ENCODE data around the gene ITGB4. TPM values are rescaled to one million over a fixed set of nuclear protein-coding genes. Genes with fewer than 3 reads are reported as not detected.
A peak's percentile ranks its signal among the peaks of the same experiment; 100 is the strongest.

The ITGB4 gene
- total and polyA plus RNA-seq, 12 donors, result 4.6 to 17.0 (median 9.0) TPM

GRCh38 chr17:75783803-75784472 lies 62.7 kb downstream of the ITGB4 start:
- Histone ChIP-seq H3K4me3 (peak overlapping the region in 9 of 10 donors; percentile 29 to 74 (median 68)), H3K9me3 (no peaks in the 10 kb centered on the region), H3K27ac (peak overlapping the region; percentile 97 to 100 (median 99)), H3K27me3 (no peaks in the 10 kb centered on the region), H3K36me3 (peaks cover 0 to 4% (median 1%) of the 10 kb centered on the region in 9 donors), H3K4me1 (peaks cover 7 to 67% (median 40%) of the 10 kb centered on the region in 9 donors)
- intact Hi-C loops (cut with DNase I), result loop anchor here in 4 of 10 donors (1.0 to 5.0 kb wide), 6 partner anchors 71 to 483 kb away; partner anchors contain the start of genes WBP2 (in 4 of the 4), TRIM47 (in 1 of the 4) and UBALD2 (in 1 of the 4)
- no peak for DNase-seq
- peak in 4 of 8 donors; percentile 0 to 1 (median 0) for ATAC-seq
- WGBS, 2 donors, result 57 to 60% methylated on average over 20 of the region's 20 CpGs
- no peak for TF ChIP-seq CTCF (IDR thresholded peaks at IDR 0.05)

- Histone ChIP-seq H3K27ac (peak within 1 kb of the TSS; percentile 97 to 100 (median 99)), H3K36me3 (no peaks in the 10 kb centered on the region), H3K4me3 (peak within 1 kb of the TSS; percentile 51 to 78 (median 70)), H3K4me1 (peaks cover 7 to 73% (median 39%) of the 10 kb centered on the region in 9 donors), H3K27me3 (no peaks in the 10 kb centered on the region), H3K9me3 (no peaks in the 10 kb centered on the region)
- intact Hi-C loops (cut with DNase I), result loop anchor here in 4 of 10 donors (1.0 to 5.0 kb wide), 7 partner anchors 43 to 483 kb away; partner anchors contain the start of genes WBP2 (in 4 of the 4), TRIM47 (in 1 of the 4) and UBALD2 (in 1 of the 4)
- no peak for TF ChIP-seq CTCF (IDR thresholded peaks at IDR 0.05)
- peak; percentile 94 to 99 for DNase-seq
- peak; percentile 91 to 95 (median 93) for ATAC-seq
- WGBS, 2 donors, result 0% methylated on average over 39 to 45 of the region's 45 CpGs
Measured at GRCh38 chr17:75784473-75785015, 63.3 kb downstream of the ITGB4 start, which contains the start of gene UNK. TSS of gene UNK (plus strand) at chr17:75784806. CDS start at chr17:75784881, 75 bp downstream.

- intact Hi-C loops (cut with DNase I), result loop anchor here in 3 of 10 donors (2.0 to 5.0 kb wide), 3 partner anchors 42 to 92 kb away; partner anchors contain the start of gene WBP2 (in 2 of the 3)
- H3K4me1 ChIP-seq, result peaks cover 7 to 70% (median 38%) of the 10 kb centered on the region in 9 donors
Measured at GRCh38 chr17:75785016-75785890, 64.0 kb downstream of the ITGB4 start.

More at GRCh38 chr17:75785016-75785890, 64.0 kb downstream of the ITGB4 start:
- 4% methylated on average over 35 to 43 of the region's 43 CpGs for WGBS, 2 donors
- Histone ChIP-seq H3K27me3 (no peaks in the 10 kb centered on the region), H3K36me3 (no peaks in the 10 kb centered on the region), H3K4me3 (peak overlapping the region; percentile 51 to 78 (median 70)), H3K9me3 (no peaks in the 10 kb centered on the region), H3K27ac (peak overlapping the region; percentile 97 to 100 (median 99))
- DNase-seq (peak; percentile 89 to 90), ATAC-seq (peak; percentile 91 to 95 (median 93))
- TF ChIP-seq CTCF (IDR thresholded peaks at IDR 0.05), result no peak
